Measurements from ENCODE around the gene FMNL1. TPM values are rescaled to one million over a fixed set of nuclear protein-coding genes. Genes with fewer than 3 reads are reported as not detected.
"Not testable (repeated sequence)": the region's sequence is repeated elsewhere in the genome, so short reads cannot be mapped to it uniquely, and the experiment has no call there.

The FMNL1 gene
- total and polyA plus RNA-seq, 2 experiments from 2014 or later: 1.4 to 4.2 TPM

DNA sequence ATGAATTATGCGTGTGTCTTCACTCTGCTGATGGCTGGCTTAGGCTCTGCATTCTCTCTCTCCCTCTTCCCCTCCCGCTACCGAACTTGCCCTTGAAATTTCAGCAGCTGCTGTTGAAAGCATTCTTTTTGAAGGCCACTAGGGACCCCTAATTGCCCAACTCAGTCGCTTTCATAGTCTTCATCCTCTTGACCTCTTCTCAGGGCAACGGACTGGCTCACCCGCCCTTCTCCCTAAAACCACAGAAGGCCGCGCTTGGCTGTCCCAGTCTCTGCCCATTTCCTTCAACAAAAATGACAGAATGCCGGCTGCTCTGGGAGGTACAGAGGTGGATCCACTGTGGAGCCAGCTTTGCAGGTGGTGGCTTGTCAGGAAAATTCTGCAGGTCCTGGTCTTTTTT lies 21.0 kb upstream of the FMNL1 start:
- Histone ChIP-seq H3K4me2 (ENCODE audit: unreplicated experiment) (no peak overlapping the region), H3K9me3 (ENCODE audit: low read depth) (no peaks in the 10 kb centered on the region), H3K27me3 (replicated peaks; ENCODE audit: insufficient read depth) (no peaks in the 10 kb centered on the region), H3K36me3 (ENCODE audit: low read depth) (no peaks in the 10 kb centered on the region), H3K79me2 (ENCODE audit: insufficient read depth) (no peaks in the 10 kb centered on the region), H3K4me3 (no peak overlapping the region), H3K9me2 (ENCODE audit: insufficient read depth) (no peaks in the 10 kb centered on the region), H2AFZ (no peak overlapping the region), H4K20me1 (ENCODE audit: insufficient read depth) (no peaks in the 10 kb centered on the region), H3K4me1 (ENCODE audit: insufficient read depth) (peaks cover 5% of the 10 kb centered on the region; the same call in 1 of the 2 replicates), H3K27ac (no peak overlapping the region), H3K9ac (no peak overlapping the region), H3F3A (ENCODE audit: insufficient read depth) (no peaks in the 10 kb centered on the region)
- 80 to 82% methylated on average over 9 of the region's 9 CpGs for WGBS, 2 experiments (ENCODE audit: low coverage in 1 of 2, low lambda C conversion rate in 2 of 2, missing lambda C conversion rate in 2 of 2)
- no peak for DNase-seq
- TF ChIP-seq EZH2phosphoT487 (IDR thresholded peaks at IDR 0.05; ENCODE audit: insufficient read depth, low read depth) (no peak), EZH2 (IDR thresholded peaks at IDR 0.05; ENCODE audit: insufficient read depth, poor library complexity, severe bottlenecking) (no peak)
- in situ Hi-C loops (cut with MboI): no loop called here

DNA sequence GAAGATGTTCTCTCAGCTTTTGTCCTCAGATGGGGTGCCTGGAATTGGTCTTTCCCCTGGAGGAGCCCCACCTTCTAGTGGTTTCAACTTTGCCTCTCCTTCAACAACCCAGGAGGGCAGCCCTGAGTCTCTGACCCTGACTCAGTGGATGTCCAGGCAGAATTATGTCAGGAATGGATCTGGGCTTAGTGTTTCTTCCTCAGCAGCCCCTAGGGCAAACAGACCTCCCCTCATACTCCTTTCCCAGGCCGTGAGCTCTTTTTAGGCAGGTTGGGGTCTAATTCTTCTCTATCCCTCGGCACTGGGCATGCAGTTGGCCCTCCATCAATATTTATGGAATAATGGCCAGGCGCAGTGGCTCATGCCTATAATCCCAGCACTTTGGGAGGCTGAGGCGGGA lies 20.2 kb upstream of the FMNL1 start:
- Histone ChIP-seq H3K27me3 (replicated peaks; ENCODE audit: insufficient read depth) (no peaks in the 10 kb centered on the region), H3K36me3 (ENCODE audit: low read depth) (no peaks in the 10 kb centered on the region), H3K4me3 (no peak overlapping the region), H3K4me2 (ENCODE audit: unreplicated experiment) (no peak overlapping the region), H3K9me2 (ENCODE audit: insufficient read depth) (no peaks in the 10 kb centered on the region), H3K79me2 (ENCODE audit: insufficient read depth) (no peaks in the 10 kb centered on the region), H3K9ac (no peak overlapping the region), H2AFZ (no peak overlapping the region), H3K9me3 (ENCODE audit: low read depth) (no peaks in the 10 kb centered on the region), H3K27ac (no peak overlapping the region), H3K4me1 (ENCODE audit: insufficient read depth) (peaks cover 5% of the 10 kb centered on the region; the same call in 1 of the 2 replicates), H4K20me1 (ENCODE audit: insufficient read depth) (no peaks in the 10 kb centered on the region), H3F3A (ENCODE audit: insufficient read depth) (no peaks in the 10 kb centered on the region)
- in situ Hi-C loops (cut with MboI): no loop called here
- TF ChIP-seq EZH2 (IDR thresholded peaks at IDR 0.05; ENCODE audit: insufficient read depth, poor library complexity, severe bottlenecking) (no peak), EZH2phosphoT487 (IDR thresholded peaks at IDR 0.05; ENCODE audit: insufficient read depth, low read depth) (no peak)
- DNase-seq: no peak
- 95 to 99% methylated on average over 4 of the region's 4 CpGs for WGBS, 2 experiments (ENCODE audit: low coverage in 1 of 2, low lambda C conversion rate in 2 of 2, missing lambda C conversion rate in 2 of 2)

DNA sequence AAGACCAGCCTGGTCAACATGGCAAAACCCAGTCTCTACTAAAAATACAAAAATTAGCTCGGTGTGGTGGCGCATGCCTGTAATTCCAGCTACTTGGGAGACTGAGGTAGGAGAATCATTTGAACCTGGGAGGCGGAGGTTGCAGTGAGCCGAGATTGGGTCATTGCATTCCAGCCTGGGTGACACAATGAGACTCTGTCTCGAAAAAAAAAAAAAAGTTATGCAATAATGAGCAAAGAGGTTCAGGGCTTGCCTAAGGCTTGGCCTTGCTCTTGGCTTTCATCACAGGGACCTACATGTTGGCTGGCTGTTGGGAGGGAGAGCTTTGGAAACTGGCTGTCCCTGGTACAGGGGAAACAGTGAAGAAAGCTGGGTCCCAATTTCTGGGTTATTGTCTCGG lies 19.8 kb upstream of the FMNL1 start:
- H3K9ac ChIP-seq; H3K4me2 ChIP-seq (ENCODE audit: unreplicated experiment); H3K4me3 ChIP-seq; in situ Hi-C loops (cut with MboI); H3F3A ChIP-seq (ENCODE audit: insufficient read depth); H3K9me3 ChIP-seq (ENCODE audit: low read depth); H3K9me2 ChIP-seq (ENCODE audit: insufficient read depth); H3K79me2 ChIP-seq (ENCODE audit: insufficient read depth); H3K4me1 ChIP-seq (ENCODE audit: insufficient read depth); H3K36me3 ChIP-seq (ENCODE audit: low read depth); H3K27me3 ChIP-seq (replicated peaks; ENCODE audit: insufficient read depth); H4K20me1 ChIP-seq (ENCODE audit: insufficient read depth); H3K27ac ChIP-seq: not testable (repeated sequence)
- peak; percentile 81 for DNase-seq
- 55% methylated on average over 6 of the region's 6 CpGs for WGBS, 2 experiments (ENCODE audit: low coverage in 1 of 2, low lambda C conversion rate in 2 of 2, missing lambda C conversion rate in 2 of 2)
- 0 out of 2 replicates have a peak overlapping the region, but pooled peaks have one; percentile 28 for H2AFZ ChIP-seq

DNA sequence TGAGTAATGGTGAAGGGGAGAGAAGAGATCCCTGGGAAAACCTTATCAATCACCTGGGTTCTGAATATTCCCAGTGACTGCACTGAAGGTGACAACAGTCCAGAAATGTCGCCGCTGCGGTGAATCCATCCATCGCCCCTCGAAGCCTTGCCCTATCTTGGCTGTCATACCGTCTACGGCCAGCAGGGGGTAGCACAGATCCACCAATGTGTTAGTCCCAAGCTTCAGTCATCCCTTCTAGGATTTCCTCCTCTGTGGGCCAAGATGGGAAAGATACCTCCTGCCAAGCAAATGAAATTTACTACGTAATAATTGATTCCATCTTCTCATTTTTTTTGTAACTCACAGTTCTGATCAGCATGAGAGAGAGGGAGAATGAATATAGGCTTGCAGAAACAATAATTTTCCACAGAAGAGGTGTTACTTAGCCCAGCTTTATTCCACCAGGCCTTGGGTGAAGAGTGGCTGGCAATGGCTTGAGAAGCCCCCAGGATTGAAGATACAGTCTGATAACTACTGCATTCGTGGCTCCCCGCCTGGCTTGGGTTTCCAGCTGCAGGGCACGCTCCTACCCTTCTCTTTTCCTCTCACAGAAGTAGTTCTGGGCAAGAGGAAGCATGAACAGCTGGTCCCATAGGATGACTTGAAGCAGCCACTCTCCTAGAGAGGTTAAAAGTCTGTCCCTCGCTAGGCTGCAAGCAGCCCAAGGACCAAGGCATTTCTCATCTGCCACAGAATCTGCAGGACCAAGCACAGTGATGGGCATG lies 2.6 kb upstream of the FMNL1 start:
- H4K20me1 ChIP-seq (ENCODE audit: insufficient read depth): no peaks in the 10 kb centered on the region
- H3K79me2 ChIP-seq (ENCODE audit: insufficient read depth): no peaks in the 10 kb centered on the region
- peak; percentile 83 for DNase-seq
- no peaks in the 10 kb centered on the region for H3K9me3 ChIP-seq (ENCODE audit: low read depth)
- 0 out of 2 replicates have a peak, but pooled peaks cover 5% of the 10 kb centered on the region for H3K4me1 ChIP-seq (ENCODE audit: insufficient read depth)
- TF ChIP-seq EZH2 (IDR thresholded peaks at IDR 0.05; ENCODE audit: insufficient read depth, poor library complexity, severe bottlenecking) (no peak), EZH2phosphoT487 (IDR thresholded peaks at IDR 0.05; ENCODE audit: insufficient read depth, low read depth) (no peak)
- in situ Hi-C loops (cut with MboI): no loop called here
- H2AFZ ChIP-seq: peak overlapping the region; percentile 57
- WGBS, 2 experiments (ENCODE audit: low coverage in 1 of 2, low lambda C conversion rate in 2 of 2, missing lambda C conversion rate in 2 of 2): 7 to 9% methylated on average over 12 of the region's 12 CpGs
- no peak overlapping the region for H3K27ac ChIP-seq
- H3F3A ChIP-seq (ENCODE audit: insufficient read depth): 0 out of 2 replicates have a peak, but pooled peaks cover 10% of the 10 kb centered on the region
- H3K36me3 ChIP-seq (ENCODE audit: low read depth): no peaks in the 10 kb centered on the region
- H3K9me2 ChIP-seq (ENCODE audit: insufficient read depth): no peaks in the 10 kb centered on the region
- peak overlapping the region; percentile 74 for H3K4me2 ChIP-seq (ENCODE audit: unreplicated experiment)
- peak overlapping the region; percentile 33 for H3K4me3 ChIP-seq
- no peak overlapping the region for H3K9ac ChIP-seq
- no peaks in the 10 kb centered on the region for H3K27me3 ChIP-seq (replicated peaks; ENCODE audit: insufficient read depth)
